ENCODE results near the gene ATP5MK.

ATP5MK gene, protein sequence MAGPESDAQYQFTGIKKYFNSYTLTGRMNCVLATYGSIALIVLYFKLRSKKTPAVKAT

DNA sequence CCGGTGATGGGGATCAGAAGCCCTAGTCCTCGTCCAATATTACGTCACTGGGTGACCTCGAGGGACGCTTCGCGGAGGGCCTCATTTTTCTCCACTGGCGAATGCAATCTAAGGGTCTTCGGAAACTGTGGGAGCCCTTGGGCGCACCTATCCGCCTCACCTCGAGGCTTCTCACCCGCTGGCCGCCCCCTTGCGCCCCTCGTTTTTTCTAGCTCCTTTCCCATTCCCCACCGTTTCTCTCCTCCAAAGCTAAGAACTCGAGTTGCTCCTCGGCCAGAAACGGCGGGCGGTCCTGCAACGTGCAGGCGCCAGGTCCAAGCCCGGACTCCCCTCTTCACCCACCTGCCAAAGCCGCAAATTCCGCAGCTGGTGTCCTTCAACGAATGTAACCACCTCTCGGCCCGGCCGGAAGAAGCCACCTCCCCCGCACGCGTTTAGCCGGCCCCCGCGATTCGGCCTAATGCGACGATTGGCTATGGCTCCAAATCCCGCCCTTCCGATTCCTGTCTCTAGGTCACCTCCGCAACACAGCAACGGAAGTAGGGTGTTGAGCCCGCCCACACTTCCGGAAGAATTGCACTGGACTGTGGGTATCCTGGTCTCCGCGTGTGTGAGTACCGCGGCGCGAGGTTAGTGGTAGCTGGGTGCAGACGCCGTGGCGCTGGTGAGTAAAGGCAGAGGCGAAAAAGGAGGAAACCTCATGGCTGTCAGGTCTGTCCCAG, at the start of gene ATP5MK, which contains the start of gene PDCD11:
Gene ATP5MK (minus strand): TSS at position 409 of the 722 bp plus-strand sequence. CDS start 4,018 bp downstream, outside the sequence.
Gene PDCD11 (plus strand): TSS at position 560 of the 722 bp plus-strand sequence. CDS start 1,801 bp downstream, outside the sequence.
- peak within 1 kb of the TSS; percentile 82 to 88 for H3K4me3 ChIP-seq (ENCODE audit: low read depth in 1 of 2, low read length in 2 of 2)
- H3K36me3 ChIP-seq (ENCODE audit: control insufficient read depth in 1 of 2, insufficient read depth in 2 of 2, low read length in 2 of 2): peaks cover 10 to 36% of the 10 kb centered on the region in 2 donors
- peak within 1 kb of the TSS; percentile 68 for H3K27ac ChIP-seq (ENCODE audit: low read depth, low read length)
- peak within 1 kb of the TSS; percentile 73 to 96 for H3K9ac ChIP-seq (ENCODE audit: low read depth in 1 of 2, low read length in 2 of 2)
- H3K9me3 ChIP-seq (ENCODE audit: control insufficient read depth in 1 of 2, low read length in 2 of 2): no peaks in the 10 kb centered on the region
- no peaks in the 10 kb centered on the region for H3K27me3 ChIP-seq (ENCODE audit: control insufficient read depth in 1 of 2, insufficient read depth in 2 of 2, low read length in 2 of 2)
- peaks cover 20 to 27% of the 10 kb centered on the region in 2 donors for H3K4me1 ChIP-seq (ENCODE audit: control insufficient read depth in 1 of 2, insufficient read depth in 2 of 2, low read length in 2 of 2)

DNA sequence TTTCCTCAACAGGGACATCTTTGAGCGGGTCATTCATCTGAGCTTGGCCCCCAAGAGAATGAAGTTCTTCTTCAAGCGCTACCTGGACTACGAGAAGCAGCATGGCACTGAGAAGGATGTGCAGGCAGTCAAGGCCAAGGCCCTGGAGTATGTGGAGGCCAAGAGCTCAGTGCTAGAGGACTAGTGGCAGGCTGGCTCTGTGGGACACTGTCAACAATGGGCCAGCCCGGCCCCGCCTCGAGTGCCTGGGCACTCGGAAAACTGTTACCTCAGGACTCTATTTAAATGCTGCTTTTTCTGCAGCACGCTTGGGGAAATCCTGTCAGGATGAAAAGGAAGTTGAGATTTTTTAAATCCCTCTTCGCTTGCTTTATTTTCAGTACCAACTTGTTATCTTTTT, 49.1 kb upstream of the ATP5MK start:
- H3K4me1 ChIP-seq (ENCODE audit: control insufficient read depth in 1 of 2, insufficient read depth in 2 of 2, low read length in 2 of 2): peaks cover 0 to 19% of the 10 kb centered on the region in 2 donors

DNA sequence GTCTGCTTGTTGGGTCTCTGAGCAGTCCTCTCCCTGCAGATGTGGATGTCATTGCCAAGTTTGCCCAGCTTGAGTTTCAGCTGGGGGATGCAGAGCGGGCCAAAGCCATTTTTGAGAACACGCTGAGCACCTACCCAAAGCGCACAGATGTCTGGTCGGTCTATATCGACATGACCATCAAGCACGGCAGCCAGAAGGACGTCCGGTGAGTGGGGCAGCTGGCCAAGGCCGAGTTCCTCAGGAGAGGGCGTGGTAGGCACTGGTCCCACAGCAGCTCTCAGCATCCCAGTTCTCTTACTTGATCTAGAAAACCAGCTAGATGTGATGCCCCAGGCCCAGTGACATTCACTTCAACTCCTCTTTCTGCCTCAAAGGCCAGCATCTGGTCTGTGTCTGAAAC, 48.2 kb upstream of the ATP5MK start:
- Histone ChIP-seq H3K4me1 (ENCODE audit: control insufficient read depth in 1 of 2, insufficient read depth in 2 of 2, low read length in 2 of 2) (peaks cover 0 to 10% of the 10 kb centered on the region in 2 donors), H3K4me3 (ENCODE audit: low read depth in 1 of 2, low read length in 2 of 2) (no peak overlapping the region), H3K36me3 (ENCODE audit: control insufficient read depth in 1 of 2, insufficient read depth in 2 of 2, low read length in 2 of 2) (peaks cover 37 to 88% of the 10 kb centered on the region in 2 donors), H3K27me3 (ENCODE audit: control insufficient read depth in 1 of 2, insufficient read depth in 2 of 2, low read length in 2 of 2) (no peaks in the 10 kb centered on the region), H3K9ac (ENCODE audit: low read depth in 1 of 2, low read length in 2 of 2) (no peak overlapping the region), H3K9me3 (ENCODE audit: control insufficient read depth in 1 of 2, low read length in 2 of 2) (no peaks in the 10 kb centered on the region), H3K27ac (ENCODE audit: low read depth, low read length) (no peak overlapping the region)

More for the DNA sequence above, 49.1 kb upstream of the ATP5MK start:
- Histone ChIP-seq H3K4me3 (ENCODE audit: low read depth in 1 of 2, low read length in 2 of 2) (no peak overlapping the region), H3K27ac (ENCODE audit: low read depth, low read length) (no peak overlapping the region), H3K27me3 (ENCODE audit: control insufficient read depth in 1 of 2, insufficient read depth in 2 of 2, low read length in 2 of 2) (no peaks in the 10 kb centered on the region), H3K36me3 (ENCODE audit: control insufficient read depth in 1 of 2, insufficient read depth in 2 of 2, low read length in 2 of 2) (peaks cover 33 to 84% of the 10 kb centered on the region in 2 donors), H3K9ac (ENCODE audit: low read depth in 1 of 2, low read length in 2 of 2) (no peak overlapping the region), H3K9me3 (ENCODE audit: control insufficient read depth in 1 of 2, low read length in 2 of 2) (no peaks in the 10 kb centered on the region)

DNA sequence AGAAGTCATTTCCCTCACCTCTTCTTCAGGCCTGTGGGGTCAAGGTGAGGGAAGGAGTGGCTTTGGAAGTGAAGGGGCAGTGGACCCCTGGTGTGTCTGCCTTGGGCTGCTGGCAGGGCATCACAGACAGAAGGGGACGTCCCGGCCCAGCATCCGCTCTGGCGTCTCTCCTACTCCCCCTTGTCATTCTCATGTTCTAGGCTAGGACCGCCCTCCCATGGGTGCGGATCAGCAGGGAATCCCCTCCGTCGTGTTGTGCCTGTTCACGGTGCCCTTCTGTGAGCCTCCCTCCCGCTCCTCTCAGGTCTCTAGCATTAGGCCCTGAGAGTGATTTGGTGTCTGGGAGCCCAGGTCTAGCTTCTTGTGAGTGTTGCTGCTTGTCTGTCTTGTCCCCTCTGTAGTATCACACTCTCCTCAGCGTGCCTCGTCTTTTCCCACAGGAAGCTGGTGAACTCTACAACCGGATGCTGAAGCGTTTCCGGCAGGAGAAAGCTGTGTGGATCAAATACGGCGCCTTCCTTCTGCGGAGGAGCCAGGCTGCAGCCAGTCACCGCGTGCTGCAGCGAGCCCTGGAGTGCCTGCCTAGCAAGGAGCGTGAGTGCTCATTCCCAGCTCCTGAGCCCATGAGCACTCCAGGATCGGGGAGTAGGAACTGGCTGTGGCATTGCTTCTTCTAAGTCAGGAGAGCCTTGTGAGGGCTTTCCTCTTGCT, 47.4 kb upstream of the ATP5MK start:
- Histone ChIP-seq H3K27ac (ENCODE audit: low read depth, low read length) (no peak overlapping the region), H3K36me3 (ENCODE audit: control insufficient read depth in 1 of 2, insufficient read depth in 2 of 2, low read length in 2 of 2) (peaks cover 39 to 90% of the 10 kb centered on the region in 2 donors), H3K9me3 (ENCODE audit: control insufficient read depth in 1 of 2, low read length in 2 of 2) (no peaks in the 10 kb centered on the region), H3K27me3 (ENCODE audit: control insufficient read depth in 1 of 2, insufficient read depth in 2 of 2, low read length in 2 of 2) (no peaks in the 10 kb centered on the region), H3K9ac (ENCODE audit: low read depth in 1 of 2, low read length in 2 of 2) (no peak overlapping the region), H3K4me1 (ENCODE audit: control insufficient read depth in 1 of 2, insufficient read depth in 2 of 2, low read length in 2 of 2) (peaks cover 0 to 2% of the 10 kb centered on the region in 2 donors), H3K4me3 (ENCODE audit: low read depth in 1 of 2, low read length in 2 of 2) (no peak overlapping the region)

DNA sequence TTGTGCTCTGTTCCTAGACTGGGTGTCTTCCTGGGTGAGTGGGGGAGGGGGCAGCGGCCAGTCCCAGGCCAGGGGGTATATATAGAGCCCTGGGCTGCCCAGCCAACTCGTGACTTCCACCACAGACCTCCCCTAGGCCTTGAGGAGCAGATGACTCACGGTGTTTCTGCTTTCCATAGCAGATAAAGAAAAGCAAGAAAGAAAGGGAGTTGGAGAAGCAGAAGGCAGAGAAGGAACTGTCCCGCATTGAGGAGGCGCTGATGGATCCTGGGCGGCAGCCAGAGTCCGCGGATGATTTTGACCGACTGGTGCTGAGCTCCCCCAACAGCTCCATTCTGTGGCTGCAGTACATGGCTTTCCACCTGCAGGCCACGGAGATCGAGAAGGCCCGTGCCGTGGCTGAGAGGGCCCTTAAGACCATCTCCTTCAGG, 45.8 kb upstream of the ATP5MK start:
- H3K9ac ChIP-seq (ENCODE audit: low read depth in 1 of 2, low read length in 2 of 2): no peak overlapping the region
- no peak overlapping the region for H3K27ac ChIP-seq (ENCODE audit: low read depth, low read length)
- H3K27me3 ChIP-seq (ENCODE audit: control insufficient read depth in 1 of 2, insufficient read depth in 2 of 2, low read length in 2 of 2): no peaks in the 10 kb centered on the region
- peaks cover 36 to 90% of the 10 kb centered on the region in 2 donors for H3K36me3 ChIP-seq (ENCODE audit: control insufficient read depth in 1 of 2, insufficient read depth in 2 of 2, low read length in 2 of 2)
- no peaks in the 10 kb centered on the region for H3K9me3 ChIP-seq (ENCODE audit: control insufficient read depth in 1 of 2, low read length in 2 of 2)
- no peak overlapping the region for H3K4me3 ChIP-seq (ENCODE audit: low read depth in 1 of 2, low read length in 2 of 2)
- H3K4me1 ChIP-seq (ENCODE audit: control insufficient read depth in 1 of 2, insufficient read depth in 2 of 2, low read length in 2 of 2): no peaks in the 10 kb centered on the region

DNA sequence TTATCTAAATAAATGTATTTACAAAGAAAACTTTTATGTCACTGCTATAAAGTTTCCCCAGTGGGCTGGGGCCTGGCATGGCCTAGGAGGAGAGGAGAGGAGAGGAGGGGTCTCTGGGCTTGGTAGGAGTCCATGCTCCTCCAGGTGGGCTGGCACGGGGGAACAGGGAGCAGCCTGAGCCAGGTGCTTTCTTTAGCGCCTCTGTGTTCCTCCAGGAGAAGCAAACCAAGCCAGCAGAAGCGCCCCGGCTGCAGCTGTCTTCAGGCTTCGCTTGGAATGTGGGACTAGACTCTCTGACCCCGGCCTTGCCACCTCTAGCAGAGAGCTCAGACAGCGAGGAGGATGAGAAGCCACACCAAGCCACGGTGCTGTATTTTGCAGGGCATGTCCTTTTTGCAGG, 45.3 kb upstream of the ATP5MK start:
- Histone ChIP-seq H3K9me3 (ENCODE audit: control insufficient read depth in 1 of 2, low read length in 2 of 2) (no peaks in the 10 kb centered on the region), H3K36me3 (ENCODE audit: control insufficient read depth in 1 of 2, insufficient read depth in 2 of 2, low read length in 2 of 2) (peaks cover 39 to 90% of the 10 kb centered on the region in 2 donors), H3K9ac (ENCODE audit: low read depth in 1 of 2, low read length in 2 of 2) (no peak overlapping the region), H3K4me3 (ENCODE audit: low read depth in 1 of 2, low read length in 2 of 2) (no peak overlapping the region), H3K27me3 (ENCODE audit: control insufficient read depth in 1 of 2, insufficient read depth in 2 of 2, low read length in 2 of 2) (no peaks in the 10 kb centered on the region), H3K27ac (ENCODE audit: low read depth, low read length) (no peak overlapping the region), H3K4me1 (ENCODE audit: control insufficient read depth in 1 of 2, insufficient read depth in 2 of 2, low read length in 2 of 2) (no peaks in the 10 kb centered on the region)

DNA sequence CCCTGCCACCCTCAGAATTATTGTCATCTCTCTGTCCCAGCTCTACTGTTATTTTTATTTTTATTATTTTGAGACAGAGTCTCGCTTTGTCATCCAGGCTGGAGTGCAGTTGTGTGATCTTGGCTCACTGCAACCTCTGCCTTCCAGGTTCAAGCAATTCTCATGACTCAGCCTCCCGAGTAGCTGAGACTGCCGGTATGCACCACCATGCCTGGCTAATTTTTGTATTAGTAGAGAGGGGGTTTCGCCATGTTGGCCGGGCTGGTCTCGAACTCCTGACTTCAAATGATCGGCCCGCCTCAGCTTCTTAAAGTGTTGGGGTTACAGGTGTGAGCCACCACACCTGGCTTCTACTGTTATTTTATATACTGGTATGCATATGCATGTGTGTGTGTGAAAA, 44.9 kb upstream of the ATP5MK start:
- no peak overlapping the region for H3K27ac ChIP-seq (ENCODE audit: low read depth, low read length)
- H3K9me3 ChIP-seq (ENCODE audit: control insufficient read depth in 1 of 2, low read length in 2 of 2): no peaks in the 10 kb centered on the region
- no peak overlapping the region for H3K4me3 ChIP-seq (ENCODE audit: low read depth in 1 of 2, low read length in 2 of 2)
- H3K27me3 ChIP-seq (ENCODE audit: control insufficient read depth in 1 of 2, insufficient read depth in 2 of 2, low read length in 2 of 2): no peaks in the 10 kb centered on the region
- no peaks in the 10 kb centered on the region for H3K4me1 ChIP-seq (ENCODE audit: control insufficient read depth in 1 of 2, insufficient read depth in 2 of 2, low read length in 2 of 2)
- no peak overlapping the region for H3K9ac ChIP-seq (ENCODE audit: low read depth in 1 of 2, low read length in 2 of 2)
- peaks cover 42 to 92% of the 10 kb centered on the region in 2 donors for H3K36me3 ChIP-seq (ENCODE audit: control insufficient read depth in 1 of 2, insufficient read depth in 2 of 2, low read length in 2 of 2)

DNA sequence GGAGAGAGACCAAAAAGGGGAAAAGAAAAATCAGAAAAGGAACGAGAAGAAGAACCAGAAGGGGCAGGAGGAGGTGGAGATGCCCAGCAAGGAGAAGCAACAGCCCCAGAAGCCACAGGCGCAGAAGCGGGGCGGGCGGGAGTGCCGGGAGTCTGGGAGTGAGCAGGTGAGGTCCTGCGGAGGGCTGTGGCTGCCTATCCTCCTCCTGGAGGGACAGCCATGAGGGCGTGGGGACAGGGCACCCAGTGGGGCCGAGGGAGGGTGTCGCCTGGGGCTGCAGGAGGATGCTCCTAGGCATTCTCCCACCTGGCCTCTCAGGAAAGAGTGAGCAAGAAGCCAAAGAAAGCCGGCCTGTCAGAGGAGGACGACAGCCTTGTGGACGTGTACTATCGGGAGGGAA, 44.1 kb upstream of the ATP5MK start:
- Histone ChIP-seq H3K27me3 (ENCODE audit: control insufficient read depth in 1 of 2, insufficient read depth in 2 of 2, low read length in 2 of 2) (no peaks in the 10 kb centered on the region), H3K27ac (ENCODE audit: low read depth, low read length) (no peak overlapping the region), H3K36me3 (ENCODE audit: control insufficient read depth in 1 of 2, insufficient read depth in 2 of 2, low read length in 2 of 2) (peaks cover 37 to 95% of the 10 kb centered on the region in 2 donors), H3K4me1 (ENCODE audit: control insufficient read depth in 1 of 2, insufficient read depth in 2 of 2, low read length in 2 of 2) (no peaks in the 10 kb centered on the region), H3K9me3 (ENCODE audit: control insufficient read depth in 1 of 2, low read length in 2 of 2) (no peaks in the 10 kb centered on the region), H3K9ac (ENCODE audit: low read depth in 1 of 2, low read length in 2 of 2) (no peak overlapping the region), H3K4me3 (ENCODE audit: low read depth in 1 of 2, low read length in 2 of 2) (no peak overlapping the region)

DNA sequence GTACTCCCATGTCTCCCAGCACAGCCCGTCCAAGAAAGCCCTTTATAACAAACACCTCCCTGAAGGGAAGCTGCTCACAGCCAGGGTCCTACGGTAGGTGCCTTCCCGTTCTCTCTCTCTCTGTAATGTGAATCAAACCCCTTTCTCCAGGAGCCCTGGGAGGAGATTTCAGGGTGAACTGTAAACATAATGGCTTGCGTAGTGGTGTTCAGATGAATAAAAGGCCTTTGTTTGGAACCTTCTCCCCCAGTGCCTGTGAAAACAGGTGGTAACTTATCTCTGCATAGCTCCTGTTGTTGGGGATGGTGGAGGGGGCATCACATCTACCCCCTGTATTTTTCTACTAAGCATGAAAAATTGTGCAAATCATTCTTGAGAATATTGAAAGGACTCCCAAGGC, 43.5 kb upstream of the ATP5MK start:
- Histone ChIP-seq H3K9me3 (ENCODE audit: control insufficient read depth in 1 of 2, low read length in 2 of 2) (no peaks in the 10 kb centered on the region), H3K36me3 (ENCODE audit: control insufficient read depth in 1 of 2, insufficient read depth in 2 of 2, low read length in 2 of 2) (peaks cover 31 to 90% of the 10 kb centered on the region in 2 donors), H3K4me1 (ENCODE audit: control insufficient read depth in 1 of 2, insufficient read depth in 2 of 2, low read length in 2 of 2) (no peaks in the 10 kb centered on the region), H3K4me3 (ENCODE audit: low read depth in 1 of 2, low read length in 2 of 2) (no peak overlapping the region), H3K27ac (ENCODE audit: low read depth, low read length) (no peak overlapping the region), H3K9ac (ENCODE audit: low read depth in 1 of 2, low read length in 2 of 2) (no peak overlapping the region), H3K27me3 (ENCODE audit: control insufficient read depth in 1 of 2, insufficient read depth in 2 of 2, low read length in 2 of 2) (no peaks in the 10 kb centered on the region)

DNA sequence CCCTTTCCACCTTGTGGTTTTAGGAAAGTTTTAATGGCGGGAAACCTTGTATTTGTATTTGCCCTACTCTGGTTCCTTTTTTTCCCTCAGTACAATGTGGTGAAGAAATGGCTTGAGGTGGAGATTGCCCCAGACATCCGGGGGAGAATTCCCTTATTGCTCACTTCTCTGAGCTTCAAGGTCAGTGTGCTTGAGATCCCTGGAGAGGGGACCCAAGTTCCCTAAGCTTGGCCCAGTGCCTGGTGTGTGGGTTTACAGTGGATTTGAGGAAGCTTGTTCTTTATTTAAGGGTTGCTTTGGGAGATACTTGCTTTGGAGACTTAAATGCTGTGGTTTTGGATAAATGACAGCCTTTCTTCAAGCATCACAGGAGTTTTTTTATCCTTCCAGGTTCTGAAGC, 37.6 kb upstream of the ATP5MK start:
- no peak overlapping the region for H3K27ac ChIP-seq (ENCODE audit: low read depth, low read length)
- H3K4me3 ChIP-seq (ENCODE audit: low read depth in 1 of 2, low read length in 2 of 2): no peak overlapping the region
- H3K4me1 ChIP-seq (ENCODE audit: control insufficient read depth in 1 of 2, insufficient read depth in 2 of 2, low read length in 2 of 2): no peaks in the 10 kb centered on the region
- no peak overlapping the region for H3K9ac ChIP-seq (ENCODE audit: low read depth in 1 of 2, low read length in 2 of 2)
- H3K36me3 ChIP-seq (ENCODE audit: control insufficient read depth in 1 of 2, insufficient read depth in 2 of 2, low read length in 2 of 2): peaks cover 26 to 73% of the 10 kb centered on the region in 2 donors
- H3K27me3 ChIP-seq (ENCODE audit: control insufficient read depth in 1 of 2, insufficient read depth in 2 of 2, low read length in 2 of 2): no peaks in the 10 kb centered on the region
- H3K9me3 ChIP-seq (ENCODE audit: control insufficient read depth in 1 of 2, low read length in 2 of 2): no peaks in the 10 kb centered on the region

Measured in duodenal mucosa (tissue), 2 donors.